Smooth muscle cell (in vitro differentiated cells): ENCODE data around the gene IQSEC1. TPM values are rescaled to one million over a fixed set of nuclear protein-coding genes. Genes with fewer than 3 reads are reported as not detected.

Experiments used
- DNase-seq: peaks from one replicate; lab custom pipeline; 2025; ENCODE audit not compliant: unreplicated experiment; lab: John Stamatoyannopoulos, UW
- H2AFZ ChIP-seq: fragments of 200-600 bp; sonication (generic); 2 replicates; pipeline ENCODE4 v1.6.0; 2016; ENCODE audit warnings: antibody characterized with exemption, low read depth, mild to moderate bottlenecking
- H3F3A ChIP-seq: fragments of 200-600 bp; sonication (generic); 2 replicates; pipeline ENCODE4 v1.6.0; 2017; ENCODE audit warnings: antibody characterized with exemption, low read depth
- H3K27ac ChIP-seq: fragments of 200-600 bp; sonication (generic); 2 replicates; pipeline ENCODE4 v1.5.1; 2016; ENCODE audit warnings: low read depth, mild to moderate bottlenecking
- H3K27me3 ChIP-seq: fragments of 200-600 bp; sonication (generic); 2 replicates; pipeline ENCODE4 v1.6.1; 2016; ENCODE audit warnings: low read depth, mild to moderate bottlenecking
- H3K36me3 ChIP-seq: fragments of 200-600 bp; sonication (generic); 2 replicates; pipeline ENCODE4 v1.5.1; 2016; ENCODE audit warnings: low read depth
- H3K4me1 ChIP-seq: fragments of 200-600 bp; sonication (generic); 2 replicates; pipeline ENCODE4 v1.5.1; 2016; ENCODE audit warnings: low read depth
- H3K4me2 ChIP-seq: fragments of 200-600 bp; sonication (generic); 2 replicates; pipeline ENCODE4 v1.6.0; 2016; ENCODE audit warnings: mild to moderate bottlenecking
- H3K4me3 ChIP-seq: fragments of 200-600 bp; sonication (generic); 2 replicates; pipeline ENCODE4 v1.5.1; 2016; ENCODE audit warnings: mild to moderate bottlenecking
- H3K79me2 ChIP-seq: fragments of 200-600 bp; sonication (generic); 2 replicates; pipeline ENCODE4 v1.6.0; 2016; ENCODE audit warnings: low read depth, mild to moderate bottlenecking
- H3K9ac ChIP-seq: fragments of 200-600 bp; sonication (generic); 2 replicates; pipeline ENCODE4 v1.6.0; 2016; ENCODE audit warnings: low read depth
- H3K9me3 ChIP-seq: fragments of 200-600 bp; sonication (generic); replicated peaks from 2 replicates; pipeline ENCODE4 v1.5.1; 2016; ENCODE audit warnings: low read depth
- H4K20me1 ChIP-seq: fragments of 200-600 bp; sonication (generic); 2 replicates; pipeline ENCODE4 v1.6.0; 2016; ENCODE audit warnings: low read depth
- CTCF ChIP-seq: fragments of 200-600 bp; sonication (generic); IDR thresholded peaks from 2 replicates; pipeline ENCODE4 v1.5.1; 2017; ENCODE audit warnings: borderline replicate concordance, mild to moderate bottlenecking, antibody characterized with exemption; ENCODE audit not compliant: insufficient read depth, poor library complexity, severe bottlenecking
- WGBS: methylation state at CpG from one replicate; pipeline ENCODE4 v1.1.7; 2016; ENCODE audit warnings: low lambda C conversion rate; 5-methylcytosine and 5-hydroxymethylcytosine counted together
- polyA plus RNA-seq: library from polyadenylated mRNA; unstranded; fragments of >200 nt; fragmentation: Nextera tagmentation; extraction: Ambion mirVana; gene quantifications from 2 replicates; pipeline ENCODE4 v1.2.1, GENCODE V29; 2016
- total RNA-seq: library from RNA; depleted of rRNA; stranded (reverse); fragments of >200 nt; gene quantifications from 2 replicates; pipeline ENCODE4 v1.2.3, GENCODE V29; 2014

The IQSEC1 gene
- total and polyA plus RNA-seq, 2 experiments from 2014 or later: 18.9 to 19.8 TPM

- Histone ChIP-seq H3K4me1 (peaks cover 8% of the 10 kb centered on the region), H4K20me1 (no peaks in the 10 kb centered on the region), H3K27ac (peak overlapping the region; percentile 55), H3K36me3 (no peaks in the 10 kb centered on the region), H3K79me2 (no peaks in the 10 kb centered on the region), H3K9me3 (no peaks in the 10 kb centered on the region), H3K27me3 (no peaks in the 10 kb centered on the region), H3K4me3 (no peak overlapping the region), H3K9ac (peak overlapping the region; percentile 10), H2AFZ (no peak overlapping the region), H3K4me2 (no peak overlapping the region), H3F3A (peaks cover 8% of the 10 kb centered on the region)
- WGBS: 71% methylated on average over 13 of the region's 14 CpGs
- DNase-seq: no peak
- TF ChIP-seq CTCF: no peak
Measured at GRCh38 chr3:12999147-13000140, 73.8 kb downstream of the IQSEC1 start.

GRCh38 chr3:12998648-12999047 is 74.6 kb downstream of the IQSEC1 start:
- no peaks in the 10 kb centered on the region for H3K9me3 ChIP-seq
- no peak overlapping the region for H3K4me2 ChIP-seq
- H3F3A ChIP-seq: peaks cover 8% of the 10 kb centered on the region
- 83% methylated on average over 4 of the region's 4 CpGs for WGBS
- peaks cover 5% of the 10 kb centered on the region for H3K4me1 ChIP-seq
- no peak overlapping the region for H3K4me3 ChIP-seq
- H3K9ac ChIP-seq: no peak overlapping the region
- no peaks in the 10 kb centered on the region for H4K20me1 ChIP-seq
- no peak for DNase-seq
- no peaks in the 10 kb centered on the region for H3K27me3 ChIP-seq
- TF ChIP-seq CTCF: no peak
- peak overlapping the region; percentile 55 for H3K27ac ChIP-seq
- no peaks in the 10 kb centered on the region for H3K36me3 ChIP-seq
- no peak overlapping the region for H2AFZ ChIP-seq
- H3K79me2 ChIP-seq: no peaks in the 10 kb centered on the region

DNA sequence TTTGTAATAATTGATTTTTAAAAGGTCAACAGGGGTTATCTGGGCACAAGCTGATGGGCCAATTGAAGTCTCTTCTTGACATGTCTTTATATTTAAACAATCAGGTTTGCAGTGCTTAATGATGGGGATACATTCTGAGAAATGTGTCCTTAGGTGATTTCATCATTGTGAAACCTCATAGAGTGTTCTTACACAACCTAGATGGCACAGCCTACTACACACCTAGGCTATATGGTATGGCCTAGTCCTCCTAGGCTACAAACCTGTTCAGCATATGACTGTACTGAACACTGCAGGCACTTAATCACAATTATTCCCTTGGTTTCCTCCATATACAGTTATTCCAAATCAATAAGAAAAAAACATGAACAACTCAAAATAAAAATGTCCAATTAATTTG is 75.8 kb downstream of the IQSEC1 start:
- no peaks in the 10 kb centered on the region for H3K36me3 ChIP-seq
- no peak for TF ChIP-seq CTCF

More for the DNA sequence above, 75.8 kb downstream of the IQSEC1 start:
- H3F3A ChIP-seq: peaks cover 8% of the 10 kb centered on the region
- no peak overlapping the region for H3K4me2 ChIP-seq
- H4K20me1 ChIP-seq: peaks cover 4% of the 10 kb centered on the region
- H3K79me2 ChIP-seq: no peaks in the 10 kb centered on the region
- no peaks in the 10 kb centered on the region for H3K9me3 ChIP-seq
- no peak for DNase-seq
- no peak overlapping the region for H3K9ac ChIP-seq
- H3K4me3 ChIP-seq: no peak overlapping the region
- no peak overlapping the region for H3K27ac ChIP-seq
- H3K4me1 ChIP-seq: peaks cover 10% of the 10 kb centered on the region
- H3K27me3 ChIP-seq: no peaks in the 10 kb centered on the region
- no peak overlapping the region for H2AFZ ChIP-seq
